HepG2 (cell line): ENCODE measurements around the gene KCNQ2. TPM values are rescaled to one million over a fixed set of nuclear protein-coding genes. Genes with fewer than 3 reads are reported as not detected.

Experiments
- ATAC-seq: fragments of 200-7000 bp; cut with Tn5 transposase; 3 replicates; pipeline ENCODE4 v1.9.1; 2020; ENCODE audit warnings: mild to moderate bottlenecking, moderate library complexity
- BruUV-seq: library from RNA; stranded (reverse); fragments of 400-500 nt; replicated peaks from 2 replicates; lab custom pipeline; 2021; lab: Mats Ljungman, UMichigan
- CTCF ChIA-PET: fragments of 300-600 bp; formaldehyde crosslinking; extraction: SDS; loops from one replicate; lab custom pipeline; 2021; ENCODE audit warnings: low total read pairs, inconsistent platforms, low intra/inter-chr PET ratio; lab: Yijun Ruan, JAX
- POLR2A ChIA-PET: fragments of 350-600 bp; sonication (Branson Sonifier 250); formaldehyde crosslinking; loops from one replicate; lab custom pipeline; 2020; ENCODE audit warnings: antibody characterized with exemption, inconsistent platforms; lab: Yijun Ruan, JAX
- DNase-seq: peaks from one replicate; pipeline ENCODE4 v3.0.0-alpha.2; 2015; ENCODE audit warnings: low spot score
- FAIRE-seq: peaks from 3 replicates; lab custom pipeline; 2011; peaks lifted over from hg19 to GRCh38; lab: Jason Lieb, UNC
- H2AFZ ChIP-seq: one replicate; pipeline ENCODE4 v1.6.1; 2011; ENCODE audit warnings: low read length, inconsistent platforms
- H3K27ac ChIP-seq: fragments of 300-600 bp; 3 replicates; pipeline ENCODE4 v1.8.0; 2011; ENCODE audit warnings: mixed run types, mild to moderate bottlenecking, mixed read lengths, low read length, inconsistent platforms; ENCODE audit not compliant: insufficient read depth; ENCODE audit errors: extremely low read length
- H3K27me3 ChIP-seq, 2 experiments: fragments of 200-600 bp in 1 of 2; 2 replicates in 1 of 2; 3 replicates in 1 of 2; pipeline versions ENCODE4 v1.6.0 to v1.8.0; 2011; ENCODE audit warnings: low read length in 2 of 2, mild to moderate bottlenecking in 2 of 2, moderate library complexity in 2 of 2, inconsistent platforms in 1 of 2; ENCODE audit not compliant: insufficient read depth in 2 of 2, control insufficient read depth in 1 of 2
- H3K36me3 ChIP-seq, 2 experiments: fragments of 200-600 bp in 1 of 2; replicated peaks in 1 of 2; 2 replicates in 1 of 2; 3 replicates in 1 of 2; pipeline versions ENCODE4 v1.5.1 to v1.8.0; 2011; ENCODE audit warnings: low read length in 2 of 2, inconsistent platforms in 1 of 2; ENCODE audit not compliant: insufficient read depth in 2 of 2, control insufficient read depth in 1 of 2
- H3K4me1 ChIP-seq: 2 replicates; pipeline ENCODE4 v1.5.1; 2012; ENCODE audit warnings: low read length, inconsistent platforms; ENCODE audit not compliant: insufficient read depth
- H3K4me2 ChIP-seq: 2 replicates; pipeline ENCODE4 v1.6.0; 2011; ENCODE audit warnings: low read depth, low read length, inconsistent platforms
- H3K4me3 ChIP-seq, 3 experiments: fragments of 200-600 bp in 1 of 3; sonication (generic), shearing (Covaris generic) in 1 of 3; replicated peaks in 1 of 3; 2 replicates each; pipeline ENCODE4 v1.5.1; 2011 to 2016; ENCODE audit warnings: low read length in 3 of 3, inconsistent platforms in 2 of 3, low read depth in 2 of 3, mild to moderate bottlenecking in 2 of 3, control low read depth in 1 of 3, mixed read lengths in 1 of 3; ENCODE audit not compliant: insufficient read depth in 1 of 3
- H3K79me2 ChIP-seq: one replicate; pipeline ENCODE4 v1.6.1; 2011; ENCODE audit warnings: low read length, inconsistent platforms; ENCODE audit not compliant: insufficient read depth
- H3K9ac ChIP-seq: 2 replicates; pipeline ENCODE4 v1.6.0; 2011; ENCODE audit warnings: mild to moderate bottlenecking, low read depth, low read length, inconsistent platforms; ENCODE audit not compliant: insufficient read depth
- H3K9me3 ChIP-seq: 2 replicates; pipeline ENCODE4 v1.5.1; 2012; ENCODE audit warnings: mild to moderate bottlenecking, low read length
- H4K20me1 ChIP-seq: 2 replicates; pipeline ENCODE4 v1.6.0; 2011; ENCODE audit warnings: inconsistent platforms, mild to moderate bottlenecking, low read length, moderate library complexity; ENCODE audit not compliant: insufficient read depth
- ETV6 ChIP-seq: sonication (generic); formaldehyde crosslinking; conservative IDR thresholded peaks from 2 replicates; pipeline ENCODE4 v1.4.0; 2020; ENCODE audit warnings: missing genetic modification reagents
- KAT7 ChIP-seq: IDR thresholded peaks from 2 replicates; pipeline ENCODE4 v1.6.1; 2018; ENCODE audit warnings: borderline replicate concordance, missing compliant biosample characterization
- NR2F6 ChIP-seq, 2 experiments: IDR thresholded peaks; 2 replicates each; pipeline ENCODE4 v1.6.1; 2016; ENCODE audit warnings: antibody characterized with exemption in 1 of 2, mild to moderate bottlenecking in 1 of 2
- SNAPC5 ChIP-seq: sonication (generic); formaldehyde crosslinking; IDR thresholded peaks from 2 replicates; pipeline ENCODE4 v1.8.1; 2023; ENCODE audit warnings: mild to moderate bottlenecking, missing genetic modification reagents, borderline replicate concordance
- THAP7 ChIP-seq: sonication (generic); formaldehyde crosslinking; IDR thresholded peaks from 2 replicates; pipeline ENCODE4 v1.8.1; 2023; ENCODE audit warnings: mild to moderate bottlenecking, missing genetic modification reagents
- USF2 ChIP-seq, 2 experiments: sonication (generic) in 1 of 2; formaldehyde crosslinking in 1 of 2; IDR thresholded peaks; 2 replicates each; pipeline versions ENCODE4 v1.5.1 to v1.6.1; 2011 to 2020; ENCODE audit warnings: borderline replicate concordance in 1 of 2, low read depth in 1 of 2, low read length in 1 of 2, mild to moderate bottlenecking in 1 of 2, missing genetic modification reagents in 1 of 2, moderate library complexity in 1 of 2
- ZKSCAN1 ChIP-seq: fragments of 150-350 bp; IDR thresholded peaks from 2 replicates; pipeline ENCODE4 v1.6.1; 2014; ENCODE audit warnings: low read length
- ZNF263 ChIP-seq: sonication (generic); formaldehyde crosslinking; IDR thresholded peaks from 2 replicates; pipeline ENCODE4 v1.4.0; 2020; ENCODE audit warnings: missing genetic modification reagents
- ZNF326 ChIP-seq: sonication (generic); formaldehyde crosslinking; IDR thresholded peaks from 2 replicates; pipeline ENCODE4 v1.4.0; 2020; ENCODE audit warnings: missing genetic modification reagents, borderline replicate concordance
- ZNF432 ChIP-seq: sonication (generic); formaldehyde crosslinking; IDR thresholded peaks from 2 replicates; pipeline ENCODE4 v1.5.0; 2020; ENCODE audit warnings: missing genetic modification reagents, mild to moderate bottlenecking, borderline replicate concordance
- ZNF891 ChIP-seq: sonication (generic); formaldehyde crosslinking; IDR thresholded peaks from 2 replicates; pipeline ENCODE4 v1.5.0; 2020; ENCODE audit warnings: mild to moderate bottlenecking, missing genetic modification reagents
- WGBS: methylation state at CpG from one replicate; pipeline ENCODE4 v1.1.6; 2017; ENCODE audit warnings: low lambda C conversion rate; 5-methylcytosine and 5-hydroxymethylcytosine counted together
- in situ Hi-C: cut with HindIII; loops from 2 replicates; pipeline ENCODE4 v1.10.0; 2017; ENCODE audit warnings: low pct_unique_long_range_greater_than_20kb; ENCODE audit not compliant: extremely low pct_ligation_motif_present
- intact Hi-C: fragments of 100-400 bp; cut with micrococcal nuclease; formaldehyde crosslinking; loops from one replicate; pipeline ENCODE4 v1.10.0; 2022; ENCODE audit not compliant: unreplicated experiment
- polyA plus RNA-seq, 8 experiments: library from polyadenylated mRNA; depleted of rRNA in 3 of 8; stranded (reverse) in 7 of 8; unstranded in 1 of 8; fragments of >200 nt; fragmentation: Illumina TruSeq in 4 of 8; extraction: Trizol in 4 of 8; gene quantifications; 2 replicates each; pipeline versions ENCODE4 v1.2.1 to v1.2.3, GENCODE V29; 2011 to 2016; ENCODE audit warnings: low read depth in 4 of 8, missing spikeins in 1 of 8, mixed read lengths in 1 of 8; ENCODE audit not compliant: insufficient read depth in 1 of 8
- total RNA-seq, 5 experiments: library from RNA; depleted of rRNA; stranded (reverse); fragments of >200 nt; fragmentation: Illumina TruSeq; extraction: Trizol; gene quantifications; 2 replicates each; pipeline ENCODE4 v1.2.3, GENCODE V29; 2016; ENCODE audit warnings: low read depth in 1 of 5
- TF ChIP-seq, protein P1 (sequence below): sonication (generic); formaldehyde crosslinking; IDR thresholded peaks from 2 replicates; pipeline ENCODE4 v1.8.0; 2022; ENCODE audit warnings: mild to moderate bottlenecking, missing genetic modification reagents, moderate library complexity

Gene KCNQ2
- total and polyA plus RNA-seq, 2 of the 13 experiments (the other 11 are each of a cell fraction or from before 2014, with no cell fraction given): not detected

DNA sequence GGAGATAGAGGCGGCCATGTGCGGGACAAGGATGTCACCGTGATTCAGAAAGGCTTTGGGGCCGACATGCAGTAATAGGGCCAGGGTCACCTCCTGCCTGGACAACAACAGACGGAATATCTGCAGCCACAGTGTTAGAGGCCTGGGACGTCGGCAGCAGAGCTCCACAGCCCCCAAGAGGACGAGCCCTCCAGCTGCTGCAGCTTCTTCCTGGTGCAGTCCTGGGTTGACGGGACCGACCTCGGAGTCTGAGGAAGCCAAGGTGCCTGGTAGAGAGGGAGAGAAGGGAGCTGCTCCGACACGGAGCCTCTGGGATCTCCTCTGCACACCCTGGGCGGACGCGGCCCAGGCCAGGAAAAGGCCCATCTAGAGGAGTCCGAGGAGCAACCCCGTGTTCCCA, 88.1 kb downstream of the KCNQ2 start:
- intact Hi-C loops: no loop called here
- no peak for DNase-seq
- WGBS: 19% methylated on average over 14 of the region's 18 CpGs
- POLR2A ChIA-PET: no interaction called here
- ATAC-seq: no peak
- H3K79me2 ChIP-seq: no peaks in the 10 kb centered on the region
- no peaks in the 10 kb centered on the region for H3K36me3 ChIP-seq
- H2AFZ ChIP-seq: no peak overlapping the region
- no peak overlapping the region for H3K9ac ChIP-seq
- BruUV-seq: no TSS peak
- H3K4me1 ChIP-seq: no peaks in the 10 kb centered on the region
- CTCF ChIA-PET: interaction anchor here (3.8 kb wide), 1 partner anchor 74 kb away, joined by 69 read pairs; no protein-coding TSS in a partner anchor
- FAIRE-seq: no peak
- peaks cover 11% of the 10 kb centered on the region; the same call in 1 of the 2 replicates for H4K20me1 ChIP-seq
- TF ChIP-seq ZKSCAN1 (no peak), ZNF326 (CRISPR knock-in tag) (no peak), ZNF263 (CRISPR knock-in tag) (no peak)
- H3K9me3 ChIP-seq: peaks cover 29% of the 10 kb centered on the region
- H3K27me3 ChIP-seq: peaks cover 8 to 28% of the 10 kb centered on the region in 2 experiments; a peak in 3 of 5 replicates
- no peak overlapping the region for H3K4me3 ChIP-seq
- no peak overlapping the region for H3K27ac ChIP-seq
- in situ Hi-C loops: loop anchor here (5.0 kb wide), 1 partner anchor 77 kb away; no protein-coding TSS in a partner anchor
- H3K4me2 ChIP-seq: no peak overlapping the region

GRCh38 chr20:63383556-63383955, 88.9 kb downstream of the KCNQ2 start:
- POLR2A ChIA-PET: no interaction called here
- no peak for FAIRE-seq
- Histone ChIP-seq H3K36me3 (no peaks in the 10 kb centered on the region), H3K9ac (no peak overlapping the region), H3K27me3 (peaks cover 8 to 31% of the 10 kb centered on the region in 2 experiments; a peak in 3 of 5 replicates), H3K27ac (no peak overlapping the region), H2AFZ (no peak overlapping the region), H3K4me3 (no peak overlapping the region), H3K4me2 (no peak overlapping the region), H3K4me1 (no peaks in the 10 kb centered on the region), H4K20me1 (peaks cover 11% of the 10 kb centered on the region; the same call in 1 of the 2 replicates), H3K79me2 (no peaks in the 10 kb centered on the region), H3K9me3 (peaks cover 29% of the 10 kb centered on the region)
- no peak for ATAC-seq
- CTCF ChIA-PET: interaction anchor here (3.8 kb wide), 1 partner anchor 73 kb away, joined by 69 read pairs; no protein-coding TSS in a partner anchor
- in situ Hi-C loops (loop anchor here (5.0 kb wide), 1 partner anchor 76 kb away; no protein-coding TSS in a partner anchor), intact Hi-C loops (no loop called here)
- WGBS: 20% methylated on average over 11 of the region's 11 CpGs
- BruUV-seq: no TSS peak
- TF ChIP-seq THAP7 (CRISPR knock-in tag) (no peak), KAT7 (CRISPR knock-in tag) (no peak), ZNF891 (CRISPR knock-in tag) (no peak), ETV6 (CRISPR knock-in tag) (no peak), NR2F6 (IDR thresholded peaks at IDR 0.05) (no peak), NR2F6 (CRISPR knock-in tag; IDR thresholded peaks at IDR 0.05) (no peak), SNAPC5 (CRISPR knock-in tag) (no peak), USF2 (IDR thresholded peaks at IDR 0.05; ENCODE audit: low read depth, low read length) (no peak), USF2 (CRISPR knock-in tag; IDR thresholded peaks at IDR 0.05; ENCODE audit: borderline replicate concordance) (no peak), ZNF432 (no peak)
- TF ChIP-seq, protein P1, sequence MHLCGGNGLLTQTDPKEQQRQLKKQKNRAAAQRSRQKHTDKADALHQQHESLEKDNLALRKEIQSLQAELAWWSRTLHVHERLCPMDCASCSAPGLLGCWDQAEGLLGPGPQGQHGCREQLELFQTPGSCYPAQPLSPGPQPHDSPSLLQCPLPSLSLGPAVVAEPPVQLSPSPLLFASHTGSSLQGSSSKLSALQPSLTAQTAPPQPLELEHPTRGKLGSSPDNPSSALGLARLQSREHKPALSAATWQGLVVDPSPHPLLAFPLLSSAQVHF (CRISPR knock-in tag): no peak
- no peak for DNase-seq
